ENCODE data around the gene GRK1.
A peak's percentile ranks its signal among the peaks of the same experiment; 100 is the strongest.
"Not testable (repeated sequence)": the region's sequence is repeated elsewhere in the genome, so short reads cannot be mapped to it uniquely, and the experiment has no call there.

Gene GRK1

DNA sequence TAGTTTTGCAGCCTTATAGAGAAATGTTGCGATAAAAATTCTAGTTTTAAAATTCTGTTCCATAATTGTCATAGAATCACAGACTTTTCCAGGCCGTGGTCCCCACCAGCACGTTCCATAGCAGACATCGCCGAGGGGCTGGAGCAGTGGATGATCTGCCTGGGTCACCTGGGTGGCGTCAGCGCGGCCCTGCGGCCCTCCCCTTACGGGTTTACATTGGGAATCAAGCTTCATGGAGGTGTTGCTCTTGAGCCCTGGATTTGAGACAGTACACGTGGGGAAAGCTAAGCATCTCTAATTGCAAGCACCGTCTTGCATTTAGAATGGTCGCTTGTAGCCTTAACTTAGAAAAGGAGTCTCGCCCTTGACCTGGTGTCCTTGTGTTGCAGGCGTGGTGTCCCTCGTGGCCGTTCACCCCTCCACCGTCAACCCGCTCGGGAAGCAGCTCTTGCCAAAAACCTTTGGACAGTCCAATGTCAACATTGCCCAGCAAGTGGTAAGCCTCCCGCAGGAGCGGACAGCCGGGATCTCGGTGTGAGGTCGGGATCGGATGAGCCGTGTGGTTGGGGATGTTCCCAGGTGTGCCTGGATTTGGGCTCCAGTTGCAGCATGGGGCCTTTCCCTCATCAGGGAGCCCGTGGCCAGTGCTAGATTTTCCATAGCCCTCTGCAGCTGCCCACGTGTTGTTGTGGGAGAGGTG lies 44.1 kb upstream of the GRK1 start:
- no peak for DNase-seq (ENCODE audit: low read depth)
- H3K4me3 ChIP-seq (ENCODE audit: low read length), result no peak overlapping the region
- TF ChIP-seq, protein P1, sequence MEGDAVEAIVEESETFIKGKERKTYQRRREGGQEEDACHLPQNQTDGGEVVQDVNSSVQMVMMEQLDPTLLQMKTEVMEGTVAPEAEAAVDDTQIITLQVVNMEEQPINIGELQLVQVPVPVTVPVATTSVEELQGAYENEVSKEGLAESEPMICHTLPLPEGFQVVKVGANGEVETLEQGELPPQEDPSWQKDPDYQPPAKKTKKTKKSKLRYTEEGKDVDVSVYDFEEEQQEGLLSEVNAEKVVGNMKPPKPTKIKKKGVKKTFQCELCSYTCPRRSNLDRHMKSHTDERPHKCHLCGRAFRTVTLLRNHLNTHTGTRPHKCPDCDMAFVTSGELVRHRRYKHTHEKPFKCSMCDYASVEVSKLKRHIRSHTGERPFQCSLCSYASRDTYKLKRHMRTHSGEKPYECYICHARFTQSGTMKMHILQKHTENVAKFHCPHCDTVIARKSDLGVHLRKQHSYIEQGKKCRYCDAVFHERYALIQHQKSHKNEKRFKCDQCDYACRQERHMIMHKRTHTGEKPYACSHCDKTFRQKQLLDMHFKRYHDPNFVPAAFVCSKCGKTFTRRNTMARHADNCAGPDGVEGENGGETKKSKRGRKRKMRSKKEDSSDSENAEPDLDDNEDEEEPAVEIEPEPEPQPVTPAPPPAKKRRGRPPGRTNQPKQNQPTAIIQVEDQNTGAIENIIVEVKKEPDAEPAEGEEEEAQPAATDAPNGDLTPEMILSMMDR (conservative IDR thresholded peaks at IDR 0.05; ENCODE audit: low read length), result no peak

DNA sequence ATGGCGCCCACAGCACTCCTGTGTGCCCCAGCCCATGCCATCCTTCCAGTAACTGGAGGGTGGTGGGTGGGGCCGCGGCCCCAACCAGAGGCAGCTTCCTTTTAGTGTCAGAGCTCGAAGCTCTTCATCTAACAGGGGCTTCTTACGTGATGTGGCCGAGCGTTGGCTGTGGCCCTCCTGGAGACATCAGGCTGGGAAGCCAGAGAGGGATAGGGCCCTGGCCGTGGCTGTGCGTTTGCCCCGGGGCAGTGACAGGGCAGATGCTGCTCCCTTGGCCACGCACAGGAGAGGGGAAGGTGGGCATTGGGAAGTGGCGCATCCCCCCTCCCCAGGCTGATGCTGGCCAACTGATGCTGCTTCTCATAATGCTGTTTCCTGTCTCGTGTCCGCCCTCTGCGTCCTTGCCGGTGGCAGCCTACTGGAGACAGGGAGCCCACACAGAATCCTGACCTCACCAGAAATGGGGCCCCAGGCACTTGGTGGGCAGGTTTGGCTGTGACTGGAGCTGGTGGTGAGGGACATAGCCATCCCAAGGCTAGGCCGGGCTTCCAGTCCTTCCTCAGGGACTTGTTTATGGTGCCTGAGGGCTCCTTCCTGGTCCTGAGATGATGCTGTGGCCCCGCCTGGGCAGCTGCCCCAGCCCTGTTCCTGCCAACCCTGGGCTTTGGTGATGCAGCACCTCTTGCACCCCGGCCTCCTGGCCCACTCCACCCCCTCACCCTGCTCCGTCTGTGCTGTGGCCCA lies 43.4 kb upstream of the GRK1 start:
- H3K4me3 ChIP-seq (ENCODE audit: low read length), result no peak overlapping the region
- TF ChIP-seq, protein P1 (conservative IDR thresholded peaks at IDR 0.05; ENCODE audit: low read length), result no peak
- DNase-seq (ENCODE audit: low read depth), result peak; percentile 13

DNA sequence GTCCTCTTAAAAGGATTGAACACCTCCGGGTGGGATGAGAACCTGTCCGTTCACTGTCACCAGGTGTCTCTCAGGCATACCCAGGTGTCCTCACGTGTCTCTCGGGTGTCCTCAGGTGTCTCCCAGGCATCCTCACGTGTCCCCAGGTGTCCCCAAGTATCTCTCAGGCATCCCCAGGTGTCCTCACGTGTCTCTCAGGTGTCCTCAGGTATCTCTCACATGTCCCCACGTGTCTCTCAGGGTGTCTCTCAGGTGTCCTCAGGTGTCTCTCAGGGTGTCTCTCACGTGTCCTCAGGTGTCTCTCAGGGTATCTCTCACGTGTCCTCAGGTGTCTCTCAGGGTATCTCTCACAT lies 42.8 kb upstream of the GRK1 start:
- no peak overlapping the region for H3K4me3 ChIP-seq (ENCODE audit: low read length)
- TF ChIP-seq, protein P1 (conservative IDR thresholded peaks at IDR 0.05; ENCODE audit: low read length), result no peak
- no peak for DNase-seq (ENCODE audit: low read depth)

DNA sequence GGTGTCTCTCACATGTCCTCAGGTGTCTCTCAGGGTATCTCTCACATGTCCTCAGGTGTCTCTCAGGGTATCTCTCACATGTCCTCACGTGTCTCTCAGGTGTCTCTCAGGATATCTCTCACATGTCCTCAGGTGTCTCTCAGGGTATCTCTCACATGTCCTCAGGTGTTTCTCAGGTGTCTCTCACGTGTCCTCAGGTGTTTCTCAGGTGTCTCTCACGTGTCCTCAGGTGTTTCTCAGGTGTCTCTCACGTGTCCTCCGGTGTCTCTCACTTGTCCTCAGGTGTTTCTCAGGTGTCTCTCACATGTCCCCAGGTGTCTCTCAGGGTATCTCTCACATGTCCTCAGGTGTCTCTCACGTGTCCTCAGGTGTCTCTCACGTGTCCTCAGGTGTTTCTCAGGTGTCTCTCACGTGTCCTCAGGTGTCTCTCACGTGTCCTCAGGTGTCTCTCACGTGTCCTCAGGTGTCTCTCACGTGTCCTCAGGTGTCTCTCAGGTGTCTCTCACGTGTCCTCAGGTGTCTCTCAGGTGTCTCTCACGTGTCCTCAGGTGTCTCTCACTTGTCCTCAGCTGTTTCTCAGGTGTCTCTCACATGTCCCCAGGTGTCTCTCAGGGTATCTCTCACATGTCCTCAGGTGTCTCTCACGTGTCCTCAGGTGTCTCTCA lies 42.2 kb upstream of the GRK1 start:
- DNase-seq (ENCODE audit: low read depth); H3K4me3 ChIP-seq (ENCODE audit: low read length): not testable (repeated sequence)

DNA sequence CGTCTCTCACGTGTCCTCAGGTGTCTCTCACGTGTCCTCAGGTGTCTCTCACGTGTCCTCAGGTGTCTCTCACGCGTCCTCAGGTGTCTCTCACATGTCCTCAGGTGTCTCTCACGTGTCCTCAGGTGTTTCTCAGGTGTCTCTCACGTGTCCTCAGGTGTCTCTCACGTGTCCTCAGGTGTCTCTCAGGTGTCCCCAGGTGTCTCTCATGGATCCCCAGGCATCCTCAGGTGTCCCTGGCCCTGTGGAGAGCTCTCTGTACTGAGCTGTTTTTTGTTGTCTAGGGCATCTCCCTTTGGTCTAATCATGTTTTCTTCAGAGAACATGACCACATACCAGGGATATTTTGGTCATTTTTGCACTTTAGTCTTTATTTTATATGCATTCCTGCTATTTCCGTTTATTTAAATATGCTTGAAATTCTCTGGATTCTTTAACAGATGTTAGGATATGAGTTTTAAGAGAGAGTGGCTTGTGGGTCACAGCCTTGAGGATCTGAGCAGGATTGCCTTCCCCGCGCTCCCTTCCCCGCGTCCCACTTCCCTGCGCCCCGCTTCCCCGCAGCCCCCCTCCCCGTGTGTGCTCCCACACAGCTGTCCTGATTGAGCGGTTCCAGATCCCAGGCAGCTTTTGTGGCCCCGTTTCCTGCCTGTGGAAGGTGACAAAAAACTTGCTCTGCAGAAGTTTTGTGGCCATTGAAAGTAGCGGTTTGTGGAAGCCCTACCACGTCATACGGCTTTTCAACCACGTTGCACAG lies 40.9 kb upstream of the GRK1 start:
- peak; percentile 74 for DNase-seq (ENCODE audit: low read depth)

DNA sequence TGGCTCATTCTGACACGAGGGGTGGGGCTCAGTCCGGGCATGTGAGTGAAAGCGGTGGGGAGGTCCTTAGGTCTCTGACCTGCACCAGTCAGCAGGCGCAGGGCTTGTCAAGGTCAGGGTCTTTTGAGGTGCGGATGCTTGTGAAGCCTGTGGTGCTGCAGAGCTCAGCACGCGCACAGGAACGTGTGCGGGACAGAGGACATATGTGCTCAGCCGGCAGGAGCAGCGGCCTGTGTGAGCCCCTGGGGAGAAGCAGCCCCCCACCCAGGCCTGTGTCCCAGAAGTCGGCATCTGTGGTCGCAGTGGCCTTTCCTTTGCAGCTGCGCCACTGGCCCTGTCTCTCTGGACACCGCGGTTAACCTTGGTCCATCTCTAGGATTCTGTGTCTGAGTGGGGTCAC lies 39.9 kb upstream of the GRK1 start:
- TF ChIP-seq, protein P1 (conservative IDR thresholded peaks at IDR 0.05; ENCODE audit: low read length), result no peak
- no peak overlapping the region for H3K4me3 ChIP-seq (ENCODE audit: low read length)
- no peak for DNase-seq (ENCODE audit: low read depth)

More for the DNA sequence above, 40.9 kb upstream of the GRK1 start:
- H3K4me3 ChIP-seq (ENCODE audit: low read length), result no peak overlapping the region
- TF ChIP-seq, protein P1 (conservative IDR thresholded peaks at IDR 0.05; ENCODE audit: low read length), result no peak
